Activated T-helper 9 cell treated with anti-CD3 and anti-CD28 coated beads, Interleukin-2, amount 50 U/mL, for 16 hours (primary cell): ENCODE results near the gene KRTAP12-4.
"Not testable (repeated sequence)": the region's sequence is repeated elsewhere in the genome, so short reads cannot be mapped to it uniquely, and the experiment has no call there.

Source experiments
- DNase-seq: peaks from one replicate; pipeline ENCODE4 v3.0.0-alpha.2; 2020; ENCODE audit warnings: low read depth

The KRTAP12-4 gene

DNA sequence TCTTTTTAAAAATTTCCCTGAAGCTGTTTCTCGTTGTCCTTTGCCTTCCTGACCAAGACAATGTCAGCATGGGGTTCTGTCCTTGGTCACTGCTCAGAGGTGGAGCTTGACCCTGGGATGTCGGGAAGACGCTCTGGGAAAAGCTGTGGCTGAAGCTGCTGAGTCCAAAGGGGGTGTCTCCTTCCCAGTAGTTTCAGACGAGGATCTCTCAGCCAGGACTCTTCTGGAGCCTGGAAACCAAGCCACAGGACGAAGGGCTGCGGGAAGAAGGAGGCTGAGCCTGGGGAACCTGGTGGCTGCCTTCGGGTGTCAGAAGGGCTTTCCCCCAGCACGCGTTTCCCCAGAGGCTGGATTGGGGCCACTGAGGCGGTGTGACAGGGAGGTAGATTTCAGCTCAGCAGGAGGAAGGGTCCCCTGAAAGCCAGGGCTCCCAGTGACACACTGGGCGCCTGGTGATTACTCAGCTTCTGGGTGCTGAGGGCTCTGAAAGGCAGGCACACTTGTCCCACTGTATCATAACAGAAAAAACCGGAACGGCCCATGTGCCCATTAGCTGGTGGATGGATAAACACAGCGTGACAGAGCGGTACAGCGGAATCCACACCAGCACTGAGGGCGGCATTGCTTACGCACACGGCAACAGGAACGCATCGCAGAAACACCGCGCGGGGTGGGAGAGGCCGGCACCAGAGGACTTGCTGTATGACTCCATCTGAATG lies 32.5 kb upstream of the KRTAP12-4 start:
- no peak for DNase-seq

DNA sequence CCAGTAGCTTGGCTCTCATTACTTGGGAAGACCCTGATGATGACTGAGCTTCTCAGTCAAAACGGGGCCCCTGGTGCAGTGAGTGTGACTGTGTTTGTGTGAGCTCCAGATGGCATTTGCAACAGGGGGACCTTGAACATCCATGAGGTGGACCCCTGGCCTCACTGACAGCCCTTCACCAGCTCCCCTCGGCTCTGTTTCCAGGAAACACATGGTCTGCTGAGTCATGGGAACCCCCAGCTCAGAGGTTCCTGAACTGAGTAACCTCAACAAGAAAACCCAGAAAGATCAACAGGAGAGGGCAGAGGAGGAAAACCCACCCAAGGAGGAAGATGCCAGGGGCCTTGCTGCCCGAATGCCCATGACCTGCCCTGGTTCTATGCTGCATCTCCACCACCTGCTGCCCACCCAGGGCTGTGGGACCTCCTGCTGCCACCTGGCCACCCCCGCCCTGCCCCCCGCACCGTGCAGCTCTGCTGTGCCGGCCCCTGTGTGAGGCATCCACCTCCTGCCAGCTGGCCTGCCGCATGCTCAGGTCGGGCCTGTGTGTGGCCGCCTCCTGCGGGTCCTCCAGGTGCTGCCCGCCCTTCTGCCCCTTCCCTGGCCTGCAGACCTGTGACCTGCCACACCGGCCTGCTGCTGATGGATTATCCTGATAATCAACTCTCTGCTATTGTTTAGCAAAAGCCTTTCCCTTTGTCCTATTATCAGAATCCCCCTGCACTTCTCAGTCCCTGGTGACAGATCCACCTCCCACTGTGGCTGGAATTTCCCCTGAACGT lies 31.7 kb upstream of the KRTAP12-4 start:
- no peak for DNase-seq

DNA sequence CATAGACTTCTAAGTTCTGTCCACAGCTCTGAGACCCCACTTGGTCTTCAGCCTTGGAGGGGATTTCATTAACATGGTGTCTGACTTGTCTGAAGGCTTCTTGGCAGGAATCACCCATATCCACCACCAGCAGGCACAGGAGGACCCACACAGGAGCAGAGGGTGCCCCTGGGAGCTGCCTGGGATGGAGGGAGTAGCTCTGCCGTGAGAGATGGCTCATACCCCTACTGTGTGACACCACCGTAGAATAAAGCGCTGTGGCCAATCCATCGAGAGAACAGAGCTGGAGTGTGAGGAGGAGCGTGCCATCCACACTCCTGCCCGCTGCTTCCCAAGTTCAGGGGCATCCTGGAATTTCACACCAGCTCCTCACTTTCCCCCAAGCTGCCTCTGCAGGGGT lies 30.6 kb upstream of the KRTAP12-4 start:
- DNase-seq = not testable (repeated sequence)

DNA sequence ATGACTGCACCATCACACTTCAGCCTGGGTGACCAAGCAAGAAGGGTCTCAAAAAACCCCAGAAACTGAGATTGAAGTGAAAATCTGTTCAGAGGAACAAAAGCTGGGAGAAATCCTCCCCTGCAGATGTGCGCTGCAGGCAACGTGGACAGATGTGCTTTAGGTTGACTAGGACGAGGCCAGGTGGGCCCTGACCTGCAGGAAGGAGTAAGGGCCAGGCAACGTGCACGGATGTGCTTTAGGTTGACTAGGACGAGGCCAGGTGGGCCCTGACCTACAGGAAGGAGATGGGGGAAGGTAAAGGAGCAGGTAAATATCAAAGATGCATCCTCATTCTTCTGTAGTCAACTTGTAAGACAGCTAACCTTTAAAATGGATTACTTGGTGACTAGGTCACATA lies 30.0 kb upstream of the KRTAP12-4 start:
- no peak for DNase-seq

DNA sequence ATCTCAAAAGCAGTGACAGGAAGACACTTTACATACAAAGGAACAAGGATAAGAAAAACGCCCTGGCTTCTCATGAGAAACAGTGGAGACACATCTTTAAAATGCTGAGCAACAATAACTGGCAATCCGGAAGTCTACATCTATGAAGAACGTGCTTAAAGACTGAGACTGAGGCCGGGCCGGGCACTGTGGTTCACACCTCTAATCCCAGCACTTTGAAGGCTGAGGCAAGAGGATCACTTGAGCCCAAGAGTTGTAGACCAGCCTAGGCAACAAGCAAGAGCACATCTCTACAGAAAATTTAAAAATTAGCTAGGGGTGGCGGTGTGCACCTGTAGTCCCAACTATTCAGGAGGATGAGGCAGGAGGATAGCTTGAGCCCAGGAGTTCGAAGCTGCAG lies 29.6 kb upstream of the KRTAP12-4 start:
- no peak for DNase-seq

DNA sequence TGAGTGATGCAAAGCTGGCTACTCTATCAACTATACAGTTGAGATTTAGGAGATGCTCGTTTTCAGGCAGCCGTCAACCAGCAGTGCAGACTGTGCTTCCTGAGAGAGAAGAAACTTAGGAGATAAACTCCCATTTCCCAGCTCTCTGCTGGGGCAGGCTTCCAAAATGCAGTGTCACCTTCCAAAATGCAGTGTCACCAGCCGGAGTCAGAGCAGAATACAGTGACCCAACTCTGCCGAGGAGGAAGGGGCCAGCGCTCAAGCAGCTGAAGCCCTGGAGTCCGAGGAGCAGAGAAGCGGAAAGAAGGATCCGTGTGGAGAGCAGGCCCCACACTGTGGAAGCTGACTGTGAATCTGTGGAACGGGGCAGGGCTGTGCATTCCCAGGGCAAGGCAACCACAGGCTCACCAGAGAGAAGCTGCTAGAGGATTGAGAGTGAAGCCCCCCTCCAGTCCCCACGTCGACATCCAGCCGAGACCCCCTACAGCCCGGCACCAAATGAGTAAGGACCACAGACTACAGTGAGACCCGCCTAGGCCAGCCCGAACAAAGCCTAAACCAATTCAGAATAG lies 28.2 kb upstream of the KRTAP12-4 start:
- DNase-seq = no peak

DNA sequence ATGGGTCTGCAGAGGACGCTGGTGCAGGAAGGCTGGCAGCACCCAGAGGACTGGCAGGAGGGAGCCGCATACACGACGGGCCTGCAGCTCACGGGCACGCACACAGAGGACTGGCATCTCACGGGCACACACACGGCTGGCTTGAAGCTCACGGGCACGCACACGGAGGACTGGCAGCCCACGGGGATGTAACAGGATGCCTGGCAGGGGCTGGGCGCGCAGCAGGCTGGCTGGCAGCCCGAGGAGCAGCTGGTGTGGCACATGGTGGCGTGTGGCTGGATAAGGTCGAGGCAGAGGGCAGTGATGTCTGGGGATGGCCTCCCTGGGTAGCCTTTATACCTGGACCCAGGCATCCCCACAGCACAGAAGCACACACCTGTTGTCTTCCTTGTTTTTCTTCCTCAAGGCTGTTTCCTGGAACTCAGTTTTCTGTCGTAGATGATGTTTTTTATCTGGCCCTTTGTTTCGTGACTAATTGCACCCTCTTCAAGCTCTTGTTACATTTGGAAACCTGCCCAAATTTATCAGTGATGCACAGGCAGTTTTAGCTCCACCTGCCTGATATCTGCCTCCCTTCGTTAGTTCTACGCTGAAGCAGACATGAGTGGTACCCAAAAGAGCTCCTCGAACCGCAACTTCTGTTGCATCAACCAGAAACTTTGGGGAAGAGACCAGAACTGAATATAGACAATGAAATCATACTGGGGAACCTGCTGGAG lies 27.6 kb upstream of the KRTAP12-4 start, which contains the start of gene KRTAP12-1:
TSS of gene KRTAP12-1 (minus strand) at position 303 of the 719 bp plus-strand sequence. CDS start at position 263, 40 bp downstream.
- no peak for DNase-seq

DNA sequence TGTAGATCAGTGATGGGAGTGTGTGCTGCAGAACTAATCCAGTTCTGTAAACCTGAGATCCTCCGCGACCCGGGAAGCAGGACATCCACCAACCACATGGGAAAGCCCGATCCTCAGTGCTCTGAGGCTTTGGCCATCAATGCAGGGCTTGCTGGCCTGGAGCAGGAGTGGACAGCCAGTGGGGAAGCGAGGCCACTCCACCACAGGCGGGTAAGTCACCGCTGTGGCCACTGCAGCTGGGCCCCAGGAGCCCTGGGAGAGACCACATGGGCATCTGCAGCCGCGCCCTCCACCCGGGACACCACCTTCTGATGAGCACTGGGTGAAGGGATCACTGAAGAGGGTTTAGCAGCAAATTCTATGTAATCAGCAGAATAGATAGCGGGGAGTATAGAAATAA lies 26.7 kb upstream of the KRTAP12-4 start:
- DNase-seq = no peak

DNA sequence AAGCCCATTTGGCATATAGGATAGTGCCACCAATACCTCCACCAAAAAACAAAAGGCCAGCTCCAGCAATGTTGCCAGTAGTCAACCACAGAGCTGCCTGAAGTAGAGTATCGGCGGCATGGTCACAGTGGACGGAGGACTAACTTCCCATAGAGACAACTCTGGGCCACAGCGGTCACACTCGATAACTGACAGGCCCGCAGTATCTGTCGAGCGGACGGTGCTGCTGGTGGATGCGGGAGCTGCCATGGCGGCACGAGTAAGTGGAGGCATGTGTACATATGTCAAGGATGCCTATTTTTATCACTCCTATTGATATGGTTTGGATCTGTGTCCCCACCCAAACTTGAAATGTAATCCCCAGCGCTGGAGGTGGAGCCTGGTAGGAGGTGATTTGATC lies 23.4 kb upstream of the KRTAP12-4 start:
- no peak for DNase-seq

DNA sequence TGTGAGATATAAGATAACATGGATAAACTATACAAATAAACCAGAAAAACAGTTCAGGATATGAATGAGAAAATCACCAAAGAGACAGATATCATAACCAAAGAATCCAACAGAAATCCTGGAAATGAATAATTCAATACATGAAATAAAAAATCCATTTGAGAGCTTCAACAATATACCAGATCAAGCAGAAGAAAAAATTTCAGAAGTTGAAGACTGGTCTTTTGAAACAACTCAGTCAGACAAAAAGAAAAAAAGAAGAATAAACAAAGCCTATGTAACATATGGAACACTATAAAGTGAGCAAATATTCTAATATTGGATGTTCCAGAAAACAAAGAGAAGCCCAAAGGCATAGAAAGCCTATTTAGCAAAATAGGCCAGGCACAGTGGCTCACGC lies 17.5 kb upstream of the KRTAP12-4 start:
- no peak for DNase-seq

DNA sequence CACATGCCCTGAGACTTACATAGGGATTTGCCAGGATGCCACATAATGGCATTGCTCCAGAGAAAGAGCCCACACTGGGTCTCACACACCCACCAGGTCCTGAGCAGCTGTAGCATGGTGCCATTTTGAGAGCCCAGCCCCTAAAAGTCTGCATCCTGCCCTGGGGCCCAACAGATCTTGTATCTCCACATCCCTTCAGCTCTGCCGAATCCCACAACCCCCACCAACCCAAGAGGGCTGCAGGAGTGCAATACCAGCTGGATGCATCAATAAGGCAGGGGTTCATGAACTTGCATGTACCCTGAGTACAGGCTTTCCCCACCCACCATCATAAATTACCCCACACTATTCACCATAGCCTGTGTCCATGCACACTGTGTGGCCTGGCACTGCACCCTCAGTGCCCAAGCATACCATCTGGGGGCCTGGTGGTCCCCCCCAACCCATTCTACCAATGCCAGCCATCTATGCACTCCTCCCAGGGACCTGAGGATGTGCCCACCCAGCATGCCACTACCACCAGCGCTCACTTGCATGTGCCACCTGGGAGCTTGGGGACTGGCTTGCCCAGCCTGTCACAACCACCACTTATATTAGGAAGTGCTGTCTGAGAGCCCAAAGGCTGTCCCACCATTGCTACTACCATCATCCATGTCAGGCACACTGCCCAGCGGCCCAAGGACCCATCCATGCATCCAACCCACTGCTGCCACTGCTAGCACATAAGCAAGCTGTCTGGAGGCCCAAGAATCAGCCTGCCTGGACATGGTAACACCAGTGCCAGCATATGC lies 16.4 kb upstream of the KRTAP12-4 start:
- DNase-seq = no peak

DNA sequence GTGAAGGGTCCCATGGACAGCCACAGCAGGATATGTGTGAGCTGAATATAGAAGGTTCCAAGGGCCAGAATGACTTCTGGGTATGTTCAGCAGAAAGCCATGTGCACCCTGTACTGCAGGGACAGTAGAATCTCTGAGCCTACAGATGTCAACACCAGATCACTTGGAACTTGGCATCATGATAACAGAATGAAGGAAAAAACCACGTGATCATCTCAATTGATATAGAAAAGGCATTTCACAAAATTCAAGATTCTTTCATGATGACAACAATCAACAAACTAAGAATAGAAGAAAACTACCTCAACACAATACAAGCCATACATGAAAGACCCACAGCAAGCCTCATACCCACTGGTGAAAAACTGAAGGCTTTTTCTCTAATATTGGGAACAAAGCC lies 13.2 kb upstream of the KRTAP12-4 start:
- no peak for DNase-seq

DNA sequence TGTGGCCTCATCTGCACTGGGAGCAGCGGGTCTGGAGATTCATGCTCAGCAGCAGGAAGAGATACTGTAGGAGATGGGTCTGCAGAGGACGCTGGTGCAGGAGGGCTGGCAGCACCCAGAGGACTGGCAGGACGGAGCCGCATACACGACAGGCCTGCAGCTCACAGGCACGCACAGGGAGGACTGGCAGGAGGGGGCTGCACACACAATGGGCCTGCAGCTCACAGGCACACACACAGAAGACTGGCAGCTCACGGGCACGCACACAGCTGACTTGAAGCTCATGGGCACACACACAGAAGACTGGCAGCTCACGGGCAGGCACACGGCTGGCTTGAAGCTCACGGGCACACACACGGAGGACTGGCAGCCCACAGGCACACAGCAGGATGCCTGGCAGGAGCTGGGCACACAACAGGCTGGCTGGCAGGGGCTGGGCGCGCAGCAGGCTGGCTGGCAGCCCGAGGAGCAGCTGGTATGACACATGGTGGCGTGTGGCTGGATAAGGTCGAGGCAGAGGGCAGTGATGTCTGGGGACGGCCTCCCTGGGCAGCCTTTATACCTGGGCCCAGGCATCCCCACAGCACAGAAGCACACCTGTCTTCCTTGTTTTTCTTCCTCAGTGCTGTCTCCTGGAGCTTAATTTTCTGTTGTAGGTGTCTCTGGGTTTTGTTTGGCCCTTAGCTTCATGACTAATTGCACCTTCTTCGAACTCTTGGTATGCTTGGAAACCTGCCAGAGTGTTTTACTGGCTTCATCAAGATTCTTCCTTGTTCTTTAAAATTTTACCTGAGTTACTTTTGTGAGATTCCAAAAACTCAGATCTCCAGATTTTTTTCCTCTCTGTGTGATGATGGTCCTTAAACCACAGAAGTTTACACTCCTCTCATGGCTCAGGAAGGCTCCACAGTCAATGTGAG lies 12.2 kb upstream of the KRTAP12-4 start, which contains the start of gene KRTAP12-2:
TSS of gene KRTAP12-2 (minus strand) at position 527 of the 920 bp plus-strand sequence. CDS start at position 486, 41 bp downstream.
- no peak for DNase-seq

DNA sequence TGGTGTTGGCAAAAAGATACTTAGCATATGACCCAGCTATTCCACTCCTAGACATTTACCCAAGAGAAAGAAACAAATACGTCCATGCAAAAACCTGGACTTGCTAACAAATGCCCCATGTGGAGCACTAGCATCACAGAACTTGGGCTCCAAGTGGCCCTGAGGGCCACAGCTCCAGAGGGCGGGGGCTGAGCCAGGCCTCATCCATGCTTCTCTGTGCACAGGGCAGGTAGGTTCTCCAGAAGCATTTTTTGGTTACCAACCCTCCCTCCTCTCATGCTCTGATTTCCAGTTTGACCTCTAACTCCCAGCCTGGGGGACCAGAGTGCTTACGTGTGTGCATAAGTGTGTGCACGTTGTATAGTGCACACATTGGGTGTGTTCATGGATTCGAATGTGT lies 10.2 kb upstream of the KRTAP12-4 start:
- no peak for DNase-seq

DNA sequence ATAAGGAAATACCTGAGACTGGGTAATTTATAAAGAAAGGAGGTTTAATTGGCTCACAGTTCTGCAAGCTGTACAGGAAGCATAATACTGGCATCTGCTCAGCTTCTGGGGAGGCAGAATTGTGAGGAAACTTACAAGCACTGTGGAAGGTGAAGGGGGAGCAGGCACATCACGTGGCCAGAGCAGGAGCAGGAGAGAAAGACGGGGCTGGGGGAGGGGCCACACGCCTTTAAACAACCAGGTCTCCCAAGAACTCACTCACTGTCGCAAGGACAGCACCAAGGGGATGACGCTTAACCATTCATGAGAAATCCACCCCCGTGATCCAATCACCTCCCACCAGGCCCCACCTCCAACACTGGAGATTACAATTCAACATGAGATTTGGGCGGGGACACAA lies 7.1 kb upstream of the KRTAP12-4 start:
- DNase-seq = not testable (repeated sequence)

DNA sequence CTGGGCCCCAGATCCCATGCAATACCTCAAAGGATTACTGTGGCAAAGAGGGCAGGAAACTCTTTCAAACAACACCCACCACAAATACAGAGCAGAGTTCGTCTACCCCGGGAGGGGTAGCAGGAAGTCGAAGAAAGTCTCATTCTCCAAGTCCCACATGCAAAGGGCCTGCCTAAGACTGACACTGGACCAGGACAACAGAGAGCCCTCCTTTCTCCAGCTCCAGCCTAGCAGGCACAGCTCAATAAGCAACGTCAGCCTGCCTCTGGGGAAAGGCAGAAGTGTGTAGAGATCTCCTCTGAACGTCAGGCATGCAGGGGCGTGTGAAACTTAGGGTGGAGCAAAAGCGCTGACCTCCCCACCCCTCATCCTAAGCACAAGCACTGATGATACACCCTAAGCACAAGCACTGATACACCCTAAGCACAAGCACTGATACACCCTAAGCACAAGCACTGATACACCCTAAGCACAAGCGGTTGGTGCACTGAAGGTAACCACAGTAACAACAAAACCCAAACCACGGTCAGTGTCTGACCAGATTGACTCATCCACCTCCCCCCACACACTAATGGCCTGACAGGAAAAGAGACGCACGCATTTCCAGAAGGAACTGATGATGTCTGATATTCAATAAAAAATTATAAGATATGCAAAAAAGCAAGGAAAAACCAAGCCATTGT lies 4.6 kb upstream of the KRTAP12-4 start:
- no peak for DNase-seq

DNA sequence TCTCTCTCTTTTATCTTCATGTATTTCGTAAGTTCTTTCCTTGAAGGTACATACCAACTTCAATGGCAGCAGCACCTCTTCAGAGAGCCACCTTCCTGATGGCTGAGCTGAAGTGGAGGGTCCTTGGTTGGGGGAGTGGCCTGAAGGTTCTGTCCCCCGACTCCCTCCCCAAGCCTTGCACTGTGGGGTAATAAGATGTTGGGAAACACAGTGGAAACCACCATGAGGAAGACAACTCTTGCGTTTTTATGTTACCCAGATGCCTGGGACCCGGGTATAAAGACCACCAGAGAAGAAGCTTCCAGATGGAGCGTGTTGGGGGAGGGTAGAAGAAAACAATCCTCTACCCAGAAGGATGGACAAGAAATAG lies 4.1 kb upstream of the KRTAP12-4 start:
- no peak for DNase-seq

DNA sequence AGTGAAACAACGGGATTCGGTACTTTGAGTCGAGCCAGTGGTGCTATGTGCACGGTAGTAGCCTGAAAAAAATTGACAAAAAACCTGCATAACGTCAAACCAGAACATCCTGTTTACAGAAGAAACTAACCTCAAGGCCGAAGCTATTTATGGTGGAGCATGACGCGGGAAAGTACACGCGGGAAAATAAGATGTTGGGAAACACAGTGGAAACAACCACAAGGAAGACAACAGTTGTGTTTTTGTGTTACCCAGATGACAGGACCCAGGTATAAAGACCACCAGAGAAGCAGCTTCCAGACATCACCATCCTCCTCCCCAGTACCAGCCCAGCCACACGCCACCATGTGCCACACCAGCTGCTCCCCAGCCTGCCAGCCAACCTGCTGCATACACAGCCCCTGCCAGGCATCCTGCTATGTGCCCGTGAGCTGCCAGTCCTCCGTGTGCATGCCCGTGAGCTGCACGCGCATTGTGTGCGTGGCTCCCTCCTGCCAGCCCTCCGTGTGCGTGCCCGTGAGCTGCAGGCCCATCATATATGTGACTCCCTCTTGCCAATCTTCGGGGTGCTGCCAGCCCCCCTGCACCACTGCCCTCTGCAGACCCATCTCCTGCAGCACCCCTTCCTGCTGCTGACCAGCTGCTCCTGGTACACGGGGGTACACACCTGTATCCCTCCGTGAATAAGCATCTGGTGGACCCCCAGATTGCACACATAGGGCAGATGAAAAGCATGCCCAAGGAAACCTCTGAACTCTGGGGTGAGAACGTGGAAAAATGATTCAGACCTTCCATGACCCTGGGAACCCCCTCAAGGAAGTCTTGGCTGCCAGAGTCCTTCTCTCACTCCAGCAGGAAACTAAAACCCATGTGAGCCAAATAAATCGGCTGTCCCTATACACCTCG lies 3.4 kb upstream of the KRTAP12-4 start, which contains the start of gene KRTAP12-3:
TSS of gene KRTAP12-3 (plus strand) at position 298 of the 906 bp plus-strand sequence. CDS start at position 346, 48 bp downstream.
- no peak for DNase-seq

DNA sequence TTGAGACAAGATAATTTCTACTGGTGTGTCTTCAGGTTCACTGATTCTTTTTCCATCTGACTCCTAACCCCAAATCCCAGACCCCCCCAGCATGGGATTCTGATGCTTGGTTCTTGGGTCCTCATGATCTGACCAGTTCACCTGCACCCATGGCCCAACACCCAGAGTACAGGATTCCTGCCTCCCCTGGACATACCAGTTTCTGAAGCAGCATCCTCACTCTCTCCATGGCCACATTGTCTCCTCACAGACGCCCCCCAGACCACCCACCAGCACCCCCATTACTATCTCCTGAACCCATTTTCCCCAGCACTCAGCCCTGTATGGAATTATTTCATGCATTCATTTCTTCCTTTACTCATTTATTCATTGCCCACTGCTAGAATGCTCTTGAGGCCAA lies 2.4 kb upstream of the KRTAP12-4 start:
- DNase-seq = no peak
